SK-N-SH treated with all-trans-retinoic acid at 6 μM for 48 hours (cell line): ENCODE data around the gene CLCF1.

Experiments
- CSDC2 ChIP-seq: fragments of 250-450 bp; sonication (Bioruptor Pico); IDR thresholded peaks from 2 replicates; pipeline ENCODE4 v1.5.0; 2020; ENCODE audit warnings: mild to moderate bottlenecking, moderate library complexity
- CSRNP3 ChIP-seq: fragments of 250-450 bp; sonication (Bioruptor Pico); IDR thresholded peaks from 2 replicates; pipeline ENCODE4 v1.5.1; 2021; ENCODE audit warnings: mild to moderate bottlenecking, moderate library complexity
- OSR1 ChIP-seq: fragments of 250-450 bp; sonication (Bioruptor Pico); IDR thresholded peaks from 2 replicates; pipeline ENCODE4 v1.8.0; 2022; ENCODE audit warnings: moderate library complexity, mild to moderate bottlenecking, inconsistent platforms
- PPARA ChIP-seq: fragments of 250-450 bp; sonication (Bioruptor Pico); IDR thresholded peaks from 2 replicates; pipeline ENCODE4 v1.5.0; 2020; ENCODE audit warnings: mild to moderate bottlenecking, borderline replicate concordance
- RARB ChIP-seq: fragments of 250-450 bp; sonication (Bioruptor Pico); IDR thresholded peaks from 2 replicates; pipeline ENCODE4 v1.8.0; 2021; ENCODE audit warnings: mild to moderate bottlenecking, moderate library complexity
- SNAI2 ChIP-seq: fragments of 250-450 bp; sonication (Bioruptor Pico); IDR thresholded peaks from 2 replicates; pipeline ENCODE4 v1.5.0; 2020; ENCODE audit warnings: mild to moderate bottlenecking, moderate library complexity
- ZC3H10 ChIP-seq: fragments of 250-450 bp; sonication (Bioruptor Pico); IDR thresholded peaks from 2 replicates; pipeline ENCODE4 v1.5.1; 2021; ENCODE audit warnings: mild to moderate bottlenecking, moderate library complexity
- ZFP3 ChIP-seq: fragments of 250-450 bp; sonication (Bioruptor Pico); IDR thresholded peaks from 2 replicates; pipeline ENCODE4 v1.5.0; 2020; ENCODE audit warnings: mild to moderate bottlenecking, moderate library complexity
- TF ChIP-seq, protein P1 (sequence below): fragments of 250-450 bp; sonication (Bioruptor Pico); IDR thresholded peaks from 2 replicates; pipeline ENCODE4 v1.8.0; 2020; ENCODE audit warnings: mild to moderate bottlenecking, moderate library complexity, borderline replicate concordance
- TF ChIP-seq, protein P2 (sequence below): fragments of 250-450 bp; sonication (Bioruptor Pico); IDR thresholded peaks from 2 replicates; pipeline ENCODE4 v1.5.0; 2020; ENCODE audit warnings: mild to moderate bottlenecking, moderate library complexity

GRCh38 chr11:67389477-67389876 is 16.1 kb upstream of the CLCF1 start:
- TF ChIP-seq OSR1 (no peak), CSRNP3 (CRISPR knock-in tag) (no peak), RARB (CRISPR knock-in tag) (no peak), ZFP3 (CRISPR knock-in tag) (no peak), CSDC2 (CRISPR knock-in tag) (no peak), ZC3H10 (CRISPR knock-in tag) (no peak), SNAI2 (CRISPR knock-in tag) (no peak), PPARA (CRISPR knock-in tag) (no peak)
- TF ChIP-seq, protein P1, sequence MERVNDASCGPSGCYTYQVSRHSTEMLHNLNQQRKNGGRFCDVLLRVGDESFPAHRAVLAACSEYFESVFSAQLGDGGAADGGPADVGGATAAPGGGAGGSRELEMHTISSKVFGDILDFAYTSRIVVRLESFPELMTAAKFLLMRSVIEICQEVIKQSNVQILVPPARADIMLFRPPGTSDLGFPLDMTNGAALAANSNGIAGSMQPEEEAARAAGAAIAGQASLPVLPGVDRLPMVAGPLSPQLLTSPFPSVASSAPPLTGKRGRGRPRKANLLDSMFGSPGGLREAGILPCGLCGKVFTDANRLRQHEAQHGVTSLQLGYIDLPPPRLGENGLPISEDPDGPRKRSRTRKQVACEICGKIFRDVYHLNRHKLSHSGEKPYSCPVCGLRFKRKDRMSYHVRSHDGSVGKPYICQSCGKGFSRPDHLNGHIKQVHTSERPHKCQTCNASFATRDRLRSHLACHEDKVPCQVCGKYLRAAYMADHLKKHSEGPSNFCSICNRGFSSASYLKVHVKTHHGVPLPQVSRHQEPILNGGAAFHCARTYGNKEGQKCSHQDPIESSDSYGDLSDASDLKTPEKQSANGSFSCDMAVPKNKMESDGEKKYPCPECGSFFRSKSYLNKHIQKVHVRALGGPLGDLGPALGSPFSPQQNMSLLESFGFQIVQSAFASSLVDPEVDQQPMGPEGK (CRISPR knock-in tag), result no peak
- TF ChIP-seq, protein P2, sequence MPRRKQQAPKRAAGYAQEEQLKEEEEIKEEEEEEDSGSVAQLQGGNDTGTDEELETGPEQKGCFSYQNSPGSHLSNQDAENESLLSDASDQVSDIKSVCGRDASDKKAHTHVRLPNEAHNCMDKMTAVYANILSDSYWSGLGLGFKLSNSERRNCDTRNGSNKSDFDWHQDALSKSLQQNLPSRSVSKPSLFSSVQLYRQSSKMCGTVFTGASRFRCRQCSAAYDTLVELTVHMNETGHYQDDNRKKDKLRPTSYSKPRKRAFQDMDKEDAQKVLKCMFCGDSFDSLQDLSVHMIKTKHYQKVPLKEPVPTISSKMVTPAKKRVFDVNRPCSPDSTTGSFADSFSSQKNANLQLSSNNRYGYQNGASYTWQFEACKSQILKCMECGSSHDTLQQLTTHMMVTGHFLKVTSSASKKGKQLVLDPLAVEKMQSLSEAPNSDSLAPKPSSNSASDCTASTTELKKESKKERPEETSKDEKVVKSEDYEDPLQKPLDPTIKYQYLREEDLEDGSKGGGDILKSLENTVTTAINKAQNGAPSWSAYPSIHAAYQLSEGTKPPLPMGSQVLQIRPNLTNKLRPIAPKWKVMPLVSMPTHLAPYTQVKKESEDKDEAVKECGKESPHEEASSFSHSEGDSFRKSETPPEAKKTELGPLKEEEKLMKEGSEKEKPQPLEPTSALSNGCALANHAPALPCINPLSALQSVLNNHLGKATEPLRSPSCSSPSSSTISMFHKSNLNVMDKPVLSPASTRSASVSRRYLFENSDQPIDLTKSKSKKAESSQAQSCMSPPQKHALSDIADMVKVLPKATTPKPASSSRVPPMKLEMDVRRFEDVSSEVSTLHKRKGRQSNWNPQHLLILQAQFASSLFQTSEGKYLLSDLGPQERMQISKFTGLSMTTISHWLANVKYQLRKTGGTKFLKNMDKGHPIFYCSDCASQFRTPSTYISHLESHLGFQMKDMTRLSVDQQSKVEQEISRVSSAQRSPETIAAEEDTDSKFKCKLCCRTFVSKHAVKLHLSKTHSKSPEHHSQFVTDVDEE (CRISPR knock-in tag), result no peak
